Heart left ventricle (tissue), 16 donors: Measurements from ENCODE around the gene SLC4A9. TPM values are rescaled to one million over a fixed set of nuclear protein-coding genes. Genes with fewer than 3 reads are reported as not detected.
A peak's percentile ranks its signal among the peaks of the same experiment; 100 is the strongest.

Experiments
- ATAC-seq, 4 donors: fragments of 200-7000 bp; cut with Tn5 transposase; one replicate each; pipeline ENCODE4 v1.9.1; 2020 to 2022; ENCODE audit warnings: moderate library complexity in 4 of 4, mild to moderate bottlenecking in 3 of 4, moderate number of reproducible peaks in 1 of 4
- DNase-seq, 5 donors: peaks; one replicate each; pipeline ENCODE4 v3.0.0-alpha.2; 2020
- H3K27ac ChIP-seq, 12 donors: fragments of 200-600 bp; sonication (generic) in 4 of 12; one replicate each; pipeline versions ENCODE4 v1.5.0 to v1.8.0; 2016 to 2022; ENCODE audit warnings: mild to moderate bottlenecking in 2 of 12
- H3K27me3 ChIP-seq, 9 donors: fragments of 200-600 bp; sonication (generic) in 2 of 9; one replicate each; pipeline versions ENCODE4 v1.5.1 to v1.8.0; 2016 to 2022; ENCODE audit warnings: mild to moderate bottlenecking in 3 of 9
- H3K36me3 ChIP-seq, 9 donors: fragments of 200-600 bp; sonication (generic) in 2 of 9; one replicate each; pipeline versions ENCODE4 v1.5.0 to v1.8.0; 2018 to 2022; ENCODE audit warnings: mild to moderate bottlenecking in 2 of 9
- H3K4me1 ChIP-seq, 12 donors: fragments of 200-600 bp; sonication (generic) in 4 of 12; one replicate each; pipeline versions ENCODE4 v1.5.0 to v1.8.0; 2016 to 2022; ENCODE audit warnings: mild to moderate bottlenecking in 3 of 12
- H3K4me3 ChIP-seq, 12 donors: fragments of 200-600 bp; sonication (generic) in 4 of 12; one replicate each; pipeline versions ENCODE4 v1.5.0 to v1.8.0; 2017 to 2022; ENCODE audit warnings: mild to moderate bottlenecking in 9 of 12, moderate library complexity in 4 of 12
- H3K9me3 ChIP-seq, 12 donors: fragments of 200-600 bp; sonication (generic) in 4 of 12; one replicate each; pipeline versions ENCODE4 v1.5.0 to v1.8.0; 2016 to 2022; ENCODE audit warnings: mild to moderate bottlenecking in 1 of 12
- CTCF ChIP-seq, 12 donors: fragments of 200-600 bp; sonication (generic) in 4 of 12; IDR thresholded peaks; one replicate each; pipeline versions ENCODE4 v1.5.0 to v1.8.0; 2018 to 2022; ENCODE audit warnings: antibody characterized with exemption in 12 of 12, mild to moderate bottlenecking in 5 of 12
- POLR2A ChIP-seq, 2 donors: fragments of 450-650 bp; IDR thresholded peaks; one replicate each; pipeline ENCODE4 v1.6.1; 2017; ENCODE audit warnings: antibody characterized with exemption in 2 of 2, mild to moderate bottlenecking in 2 of 2, moderate library complexity in 2 of 2
- WGBS, 4 donors: extraction: QIAGEN DNeasy Blood & Tissue Kit in 2 of 4; methylation state at CpG; one replicate each; pipeline versions ENCODE4 v1.1.5 to v1.1.7; 2013 to 2018; 5-methylcytosine and 5-hydroxymethylcytosine counted together
- intact Hi-C, 10 donors: fragments of 100-400 bp; cut with DNase I; formaldehyde crosslinking; loops; one replicate each; pipeline versions ENCODE4 v1.11.1 to v1.14.2; 2022
- polyA plus RNA-seq, 2 donors: library from polyadenylated mRNA; stranded (reverse); fragments of 200-250 nt; gene quantifications; one replicate each; pipeline ENCODE4 v1.2.3, GENCODE V29; 2013
- total RNA-seq, 9 donors: library from RNA; depleted of rRNA in 2 of 9; stranded (reverse); fragments of >200 nt in 2 of 9; fragmentation: NEBNext Ultra II Directional in 3 of 9; extraction: Animal tissue kit (Norgen Biotek cat#: 25700) in 3 of 9; gene quantifications; one replicate each; pipeline versions ENCODE4 v1.1.0 to v1.2.4, GENCODE V29; 2016 to 2023
- donor health status: ischemic (EF 13 %, LVEDD 7.1; RV severe dilation, severe dysfunction).
- donor health status: healthy with polysubstance abuse.
- donor health status: DM: no; HTN: yes; CAD: no.
- donor health status: DM: no; HTN: no; CAD: no.
- donor health status: ischemic (EF 25% LVEDD 6.9; RV normal size, moderate dysfunction).
- donor health status: ischemic (EF 25% LVEDD 5.7; RV mildly dilated, moderate dysfunction).
- donor health status: healthy.
- donor health status: DM: yes; HTN: yes; CAD: no.
- donor health status: ischemic (EF 35%, LVEDD 5.7; RV mildly dilated, moderate dysfunction).
- donor health status: nonischemic (EF 11% LVEDD 7.7; RV severe dilation, severe dysfunction).
- donor health status: DM: yes; HTN: yes; CAD: no.
- donor health status: PGD.
- donor health status: ischemic (EF 29% LVEDD 5.4; RV normal size, mild dysfunction).
- donor health status: nonischemic (EF 23%, LVEDD 6.1; RV moderate dilation, normal function).

SLC4A9 gene
- total and polyA plus RNA-seq, 11 donors: 0.08 to 0.20 (median 0.12) TPM; not detected in 6

GRCh38 chr5:140347360-140347759, 12.6 kb upstream of the SLC4A9 start:
- intact Hi-C loops: loop anchor here in 8 of 10 donors (2.0 to 10.0 kb wide), 9 partner anchors 45 to 273 kb away; partner anchors contain the start of genes PFDN1 (in 3 of the 8) and CYSTM1 (in 2 of the 8)
- WGBS, 4 donors: 7 to 18% (median 14%) methylated on average over 2 of the region's 2 CpGs
- peak; percentile 5 to 38 (median 24) for ATAC-seq
- no peaks in the 10 kb centered on the region for H3K27me3 ChIP-seq
- peak overlapping the region; percentile 54 to 99 (median 94) for H3K27ac ChIP-seq
- H3K9me3 ChIP-seq: no peaks in the 10 kb centered on the region
- peak overlapping the region in 6 of 12 donors; percentile 85 to 99 (median 91) for H3K4me3 ChIP-seq
- DNase-seq: peak in 1 of 5 donors; percentile 36
- H3K4me1 ChIP-seq: peaks cover 8 to 57% (median 45%) of the 10 kb centered on the region in 12 donors
- no peak for TF ChIP-seq POLR2A (IDR thresholded peaks at IDR 0.05)
- no peak for TF ChIP-seq CTCF (IDR thresholded peaks at IDR 0.05)
- peaks cover 0 to 18% (median 2%) of the 10 kb centered on the region in 9 donors for H3K36me3 ChIP-seq

GRCh38 chr5:140348104-140348503, 11.9 kb upstream of the SLC4A9 start:
- Histone ChIP-seq H3K4me3 (no peak overlapping the region), H3K4me1 (peaks cover 8 to 49% (median 38%) of the 10 kb centered on the region in 12 donors), H3K9me3 (no peaks in the 10 kb centered on the region), H3K36me3 (peaks cover 0 to 10% (median 0%) of the 10 kb centered on the region in 9 donors), H3K27me3 (no peaks in the 10 kb centered on the region), H3K27ac (peak overlapping the region in 11 of 12 donors; percentile 86 to 99 (median 94))
- WGBS, 4 donors: 63 to 73% (median 68%) methylated on average over 4 of the region's 4 CpGs
- ATAC-seq (no peak), DNase-seq (no peak)
- TF ChIP-seq CTCF (IDR thresholded peaks at IDR 0.05) (no peak), POLR2A (IDR thresholded peaks at IDR 0.05) (no peak)
- intact Hi-C loops: loop anchor here in 6 of 10 donors (5.0 to 10.0 kb wide), 5 partner anchors 46 to 273 kb away; partner anchors contain the start of genes PFDN1 (in 3 of the 6) and CYSTM1 (in 1 of the 6)

GRCh38 chr5:140349244-140349643, 10.8 kb upstream of the SLC4A9 start:
- Histone ChIP-seq H3K9me3 (no peaks in the 10 kb centered on the region), H3K36me3 (no peaks in the 10 kb centered on the region), H3K27ac (no peak overlapping the region), H3K27me3 (no peaks in the 10 kb centered on the region), H3K4me3 (no peak overlapping the region), H3K4me1 (peaks cover 3 to 38% (median 27%) of the 10 kb centered on the region in 12 donors)
- 90 to 97% (median 93%) methylated on average over 2 of the region's 2 CpGs for WGBS, 4 donors
- intact Hi-C loops: loop anchor here in 6 of 10 donors (5.0 to 10.0 kb wide), 5 partner anchors 47 to 274 kb away; partner anchors contain the start of genes PFDN1 (in 3 of the 6) and CYSTM1 (in 1 of the 6)
- DNase-seq: no peak
- TF ChIP-seq POLR2A (IDR thresholded peaks at IDR 0.05) (no peak), CTCF (IDR thresholded peaks at IDR 0.05) (no peak)
- no peak for ATAC-seq

GRCh38 chr5:140351609-140352334, 8.2 kb upstream of the SLC4A9 start:
- peaks cover 0 to 23% (median 15%) of the 10 kb centered on the region in 12 donors for H3K4me1 ChIP-seq
- H3K27me3 ChIP-seq: no peaks in the 10 kb centered on the region
- no peaks in the 10 kb centered on the region for H3K9me3 ChIP-seq
- TF ChIP-seq POLR2A (IDR thresholded peaks at IDR 0.05) (no peak), CTCF (IDR thresholded peaks at IDR 0.05) (peak; percentile 75 to 97 (median 89))
- intact Hi-C loops: loop anchor here in 7 of 10 donors (1.0 to 10.0 kb wide), 7 partner anchors 107 to 277 kb away; no protein-coding TSS in a partner anchor
- H3K27ac ChIP-seq: no peak overlapping the region
- H3K4me3 ChIP-seq: no peak overlapping the region
- ATAC-seq (peak; percentile 32 to 55 (median 36)), DNase-seq (peak in 2 of 5 donors; percentile 61 to 62)
- WGBS, 4 donors: 3 to 5% (median 4%) methylated on average over 5 of the region's 5 CpGs
- H3K36me3 ChIP-seq: no peaks in the 10 kb centered on the region
